HG02870 (cell line): ENCODE measurements around the gene CYB5B.

Experiments used
- ATAC-seq: cut with Tn5 transposase; IDR thresholded peaks from one replicate; pipeline ENCODE4 v1.9.1; 2021; ENCODE audit warnings: mild to moderate bottlenecking, moderate library complexity; ENCODE audit not compliant: unreplicated experiment

CYB5B gene

GRCh38 chr16:69424053-69424934 is at the start of gene CYB5B:
Gene CYB5B, plus strand, starts transcription at chr16:69424619. Its CDS starts 65 bp downstream, at chr16:69424684.
- peak; percentile 94 for ATAC-seq

- ATAC-seq: no peak
Observed at GRCh38 chr16:69376393-69377059, 47.9 kb upstream of the CYB5B start.

GRCh38 chr16:69378036-69378435 is 46.4 kb upstream of the CYB5B start:
- no peak for ATAC-seq

DNA sequence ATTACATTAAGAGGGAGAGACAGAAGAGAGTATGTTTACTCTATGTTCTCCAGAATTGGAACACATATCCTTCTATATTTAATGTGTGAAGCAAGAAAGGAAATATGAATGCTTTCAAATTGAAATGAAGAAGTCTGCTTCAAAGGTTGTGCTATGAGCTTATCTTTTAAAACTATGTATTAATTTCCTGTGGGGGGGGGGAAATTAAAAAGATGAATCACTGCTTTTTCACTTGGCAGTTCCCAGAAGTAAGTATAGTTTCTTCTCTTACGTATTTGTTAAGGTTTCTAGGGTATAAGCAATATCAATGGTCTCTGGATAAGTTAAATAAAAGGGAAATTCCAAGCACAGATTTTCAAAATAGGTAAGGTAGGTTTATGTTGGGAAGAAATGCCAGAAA is 45.7 kb upstream of the CYB5B start:
- no peak for ATAC-seq

DNA sequence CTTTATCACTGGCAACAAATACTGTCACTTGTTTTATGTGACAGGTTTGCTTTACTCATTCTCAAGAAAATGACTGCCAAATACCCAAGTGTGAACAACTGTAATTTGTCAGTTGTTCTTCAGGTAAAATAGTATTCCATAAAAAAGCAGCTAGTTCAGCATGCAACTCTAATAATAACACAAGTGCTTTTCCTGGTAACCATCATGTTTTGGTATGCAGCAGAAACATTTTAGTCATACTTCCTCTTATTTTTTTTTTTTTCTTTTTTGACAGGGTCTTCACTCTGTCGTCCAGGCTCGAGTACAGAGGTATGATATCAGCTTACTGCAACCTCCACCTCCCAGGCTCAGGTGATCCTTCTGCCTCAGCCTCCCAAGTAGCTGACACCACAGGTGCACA is 43.2 kb upstream of the CYB5B start:
- ATAC-seq: no peak

- ATAC-seq: no peak
Observed at GRCh38 chr16:69382421-69382820, 42.0 kb upstream of the CYB5B start.

DNA sequence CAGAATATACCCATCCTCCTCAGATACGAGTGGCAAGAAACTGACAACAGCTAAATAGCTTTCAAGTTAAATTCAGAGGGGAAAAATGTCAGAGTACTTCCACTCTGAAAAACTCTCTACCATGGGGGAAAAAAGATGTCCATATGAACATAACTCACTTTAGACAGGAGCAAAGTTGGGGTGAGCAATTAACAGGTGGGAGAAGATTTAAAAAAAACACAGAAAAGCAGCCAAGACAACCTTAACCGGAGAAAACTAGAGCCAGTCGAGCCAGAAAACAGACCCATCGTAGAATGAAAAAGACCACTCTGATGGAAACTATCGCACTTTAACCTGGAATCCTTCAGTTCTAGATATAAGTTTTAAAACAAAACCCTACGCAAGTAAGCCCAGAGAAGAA is 39.4 kb upstream of the CYB5B start:
- ATAC-seq: no peak

DNA sequence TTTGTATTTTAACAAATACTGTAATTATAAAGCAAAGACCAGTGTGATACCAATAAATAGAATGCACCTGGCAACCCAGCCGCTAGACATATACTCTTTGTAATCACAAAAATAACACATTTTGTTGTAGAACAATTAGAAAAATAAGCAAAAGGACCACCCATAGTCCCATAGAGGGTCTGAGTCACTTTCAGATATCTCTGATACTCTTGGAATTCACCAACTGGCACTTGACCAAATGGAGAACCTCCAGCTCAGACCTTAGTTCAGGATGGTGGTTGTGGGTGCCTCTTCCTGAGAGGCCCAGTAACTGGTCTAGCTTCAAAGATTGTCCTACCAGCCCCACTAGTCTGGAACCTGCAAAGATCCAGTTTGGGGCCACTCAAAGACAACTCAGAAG is 37.8 kb upstream of the CYB5B start:
- ATAC-seq: no peak

- no peak for ATAC-seq
Observed at GRCh38 chr16:69393898-69394849, 30.2 kb upstream of the CYB5B start.

DNA sequence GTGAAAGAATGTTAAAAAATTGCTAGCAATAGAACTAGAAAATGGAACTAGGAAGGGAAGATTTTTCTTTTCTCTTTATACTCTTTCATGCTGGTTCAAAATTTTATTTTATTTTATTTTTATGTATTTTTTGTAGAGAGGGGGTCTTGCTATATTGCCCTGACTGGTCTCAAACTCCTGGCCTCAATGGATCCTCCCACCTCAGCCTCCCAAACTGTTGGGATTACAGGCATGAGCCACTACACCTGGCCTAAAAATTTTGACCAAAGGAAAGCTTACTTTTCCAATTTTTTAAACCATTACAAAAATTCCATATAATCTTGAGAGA is 28.6 kb upstream of the CYB5B start:
- no peak for ATAC-seq

GRCh38 chr16:69396187-69397061 is 28.0 kb upstream of the CYB5B start:
- ATAC-seq: no peak

DNA sequence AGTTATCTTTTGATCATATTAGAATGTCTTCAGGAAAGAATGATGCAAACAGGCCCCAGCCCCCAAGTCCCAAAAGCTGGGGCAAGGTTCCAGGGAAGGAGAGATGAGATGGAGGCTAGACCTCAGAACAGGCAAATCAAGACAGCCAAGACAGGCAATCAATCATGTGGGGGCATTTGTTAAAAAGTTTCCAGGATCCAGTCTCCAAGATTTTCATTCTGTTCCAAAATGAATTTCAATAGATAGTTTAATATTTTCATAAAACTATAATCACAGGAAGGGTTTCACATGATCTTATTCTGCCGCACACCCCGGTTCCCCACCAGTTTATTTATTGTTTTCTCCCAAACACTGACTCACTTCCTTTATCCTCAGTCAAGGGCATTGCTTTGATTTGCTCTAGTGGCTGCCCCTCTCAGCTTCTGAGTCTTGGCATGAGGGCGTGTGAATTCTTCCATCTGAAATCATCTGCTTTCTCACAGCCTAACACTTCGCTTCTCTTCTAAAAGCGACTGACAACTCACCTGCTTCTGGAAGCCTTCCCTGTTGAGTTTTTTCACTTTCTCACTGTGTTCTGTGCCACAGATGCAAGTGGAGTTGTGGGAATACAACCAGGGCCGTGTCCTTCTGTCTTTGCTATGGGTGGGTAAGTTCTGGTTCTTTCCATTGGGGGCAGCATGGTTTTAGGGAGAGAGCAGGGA is 26.4 kb upstream of the CYB5B start:
- ATAC-seq: no peak

- no peak for ATAC-seq
Observed at GRCh38 chr16:69399361-69399760, 25.1 kb upstream of the CYB5B start.

DNA sequence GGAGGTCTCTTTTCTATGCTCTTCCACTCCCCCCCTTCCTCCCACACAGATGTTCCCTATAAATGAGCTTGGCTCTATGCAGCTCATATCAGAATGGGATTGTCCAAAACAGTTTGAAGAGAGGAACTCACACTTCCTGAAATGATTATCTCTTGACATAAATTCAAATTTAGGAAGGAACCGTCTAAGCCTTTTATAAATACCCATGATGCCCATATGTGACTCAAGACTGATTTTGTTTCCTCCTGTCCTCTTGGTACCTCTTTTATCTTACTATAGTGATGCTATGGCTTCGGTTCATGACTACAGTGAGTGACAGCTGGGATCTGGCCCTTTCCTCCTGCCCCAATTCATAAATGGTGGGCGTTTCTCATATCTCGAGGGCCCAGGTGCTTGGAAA is 22.0 kb upstream of the CYB5B start:
- no peak for ATAC-seq

DNA sequence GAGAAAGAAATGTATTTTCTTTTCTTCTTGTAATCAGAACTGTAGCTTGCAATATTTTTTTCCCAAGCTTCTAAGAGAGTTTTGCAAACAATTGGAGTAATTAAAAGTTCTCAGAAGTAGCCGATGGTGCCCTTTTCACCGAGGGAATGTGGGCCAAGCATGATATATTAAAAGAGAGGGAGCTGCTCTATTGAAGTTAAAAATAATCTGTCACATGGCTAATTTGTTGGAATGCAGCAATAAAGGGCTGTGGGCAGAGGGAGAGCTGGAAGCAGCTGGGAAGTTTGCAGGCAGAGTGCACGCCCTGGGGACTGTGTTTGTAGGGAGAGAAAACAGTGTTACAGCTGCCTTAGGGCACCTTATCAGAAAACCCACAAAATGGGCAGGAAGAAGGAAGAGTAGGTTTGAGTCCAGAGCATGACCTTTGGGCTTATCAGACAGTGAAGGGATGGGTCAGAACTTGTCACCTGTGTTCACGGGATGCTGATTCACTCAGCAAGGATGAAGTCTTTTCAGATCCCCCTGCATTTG is 20.1 kb upstream of the CYB5B start:
- ATAC-seq: no peak

DNA sequence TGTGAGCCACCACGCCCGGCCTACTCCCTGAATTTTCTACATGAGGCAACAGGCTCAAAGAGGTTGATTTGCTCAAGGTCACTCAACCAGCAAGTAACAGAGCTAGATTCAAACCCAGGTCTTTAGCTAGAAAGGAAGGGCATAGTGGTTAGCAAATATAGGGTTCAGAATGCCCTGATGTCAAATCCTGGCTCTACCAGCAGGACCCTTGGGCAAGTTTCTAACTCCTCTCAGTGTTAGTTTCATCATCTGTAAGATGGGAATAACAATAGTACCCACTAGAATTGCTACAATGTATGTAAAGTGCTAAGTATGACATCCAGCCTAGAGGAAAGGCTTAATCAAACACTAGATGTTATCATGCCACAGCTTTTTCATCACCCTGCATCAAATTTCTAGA is 19.1 kb upstream of the CYB5B start:
- ATAC-seq: no peak

DNA sequence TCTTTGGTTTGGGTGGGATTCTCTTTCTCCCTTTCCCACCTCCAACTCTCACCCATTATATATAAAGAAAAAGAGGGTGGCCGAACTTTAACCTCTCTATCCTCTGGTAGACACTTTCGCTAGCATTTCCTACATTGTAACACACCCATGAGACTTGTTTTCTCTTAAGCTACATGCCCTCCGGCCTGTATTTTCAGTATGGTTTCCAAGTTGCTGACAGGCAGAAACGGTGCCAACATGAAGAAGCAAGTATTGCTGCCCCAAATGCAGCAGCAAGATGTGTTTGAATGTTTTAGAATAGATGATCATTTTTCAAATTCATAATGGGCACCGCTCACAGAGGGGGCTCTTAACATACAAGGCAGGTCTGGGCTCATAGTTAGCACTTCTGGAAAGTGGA is 18.7 kb upstream of the CYB5B start:
- ATAC-seq: no peak

GRCh38 chr16:69406780-69407331 is 17.6 kb upstream of the CYB5B start:
- no peak for ATAC-seq

DNA sequence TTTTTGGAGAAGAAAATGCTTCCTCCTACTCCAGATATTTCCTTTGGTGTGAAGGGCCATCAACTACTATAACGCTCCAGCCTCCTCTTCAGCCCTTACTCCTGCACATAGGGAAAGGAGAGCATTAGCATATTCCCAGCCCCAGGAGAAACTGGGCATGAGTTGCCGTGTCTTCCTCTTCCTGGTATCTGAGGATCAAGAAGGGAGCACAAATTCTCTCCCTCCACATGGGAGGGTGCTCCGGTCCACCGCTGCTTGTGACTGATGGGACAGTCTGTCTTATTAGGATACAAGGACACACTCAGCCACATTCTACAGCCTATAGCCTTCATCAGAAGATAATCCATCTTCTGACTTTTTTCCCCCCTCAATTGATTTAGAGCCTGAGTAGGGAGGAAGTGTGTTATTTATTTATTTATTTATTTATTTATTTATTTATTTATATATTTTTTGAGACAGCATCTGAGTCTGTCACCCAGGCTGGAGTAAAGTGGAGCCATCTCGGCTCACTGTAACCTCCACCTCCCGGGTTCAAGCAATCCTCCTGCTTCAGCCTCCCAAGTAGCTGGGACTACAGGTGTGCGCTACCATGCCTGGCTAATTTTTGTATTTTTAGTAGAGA is 16.6 kb upstream of the CYB5B start:
- no peak for ATAC-seq
